HG02973 (cell line): ENCODE results near the gene URI1.
"Not testable (repeated sequence)": the region's sequence is repeated elsewhere in the genome, so short reads cannot be mapped to it uniquely, and the experiment has no call there.

Source experiments
- ATAC-seq: cut with Tn5 transposase; IDR thresholded peaks from one replicate; pipeline ENCODE4 v1.9.1; 2021; ENCODE audit warnings: moderate library complexity; ENCODE audit not compliant: unreplicated experiment

Gene URI1

GRCh38 chr19:29942404-29943261, 594 bp downstream of the URI1 start:
- ATAC-seq: peak; percentile 66

GRCh38 chr19:29943615-29944014, 1.6 kb downstream of the URI1 start:
- no peak for ATAC-seq

- ATAC-seq: no peak
Observed at GRCh38 chr19:29944390-29945012, 2.5 kb downstream of the URI1 start.

- ATAC-seq: no peak
Observed at GRCh38 chr19:29945017-29945416, 3.0 kb downstream of the URI1 start.

- no peak for ATAC-seq
Observed at GRCh38 chr19:29945433-29945832, 3.4 kb downstream of the URI1 start.

GRCh38 chr19:29946645-29947044, 4.6 kb downstream of the URI1 start:
- ATAC-seq: no peak

GRCh38 chr19:29947871-29948270, 5.8 kb downstream of the URI1 start:
- ATAC-seq: no peak

- ATAC-seq: not testable (repeated sequence)
Observed at GRCh38 chr19:29948759-29949470, 6.9 kb downstream of the URI1 start.

- no peak for ATAC-seq
Observed at GRCh38 chr19:29952177-29952576, 10.1 kb downstream of the URI1 start.

- ATAC-seq: no peak
Observed at GRCh38 chr19:29952646-29953045, 10.6 kb downstream of the URI1 start.

GRCh38 chr19:29953352-29954247, 11.6 kb downstream of the URI1 start:
- ATAC-seq: no peak

GRCh38 chr19:29956855-29957254, 14.8 kb downstream of the URI1 start:
- no peak for ATAC-seq

GRCh38 chr19:29961311-29961710, 19.3 kb downstream of the URI1 start:
- ATAC-seq: no peak

GRCh38 chr19:29962793-29963192, 20.8 kb downstream of the URI1 start:
- no peak for ATAC-seq

- ATAC-seq: no peak
Observed at GRCh38 chr19:29963576-29963975, 21.5 kb downstream of the URI1 start.

GRCh38 chr19:29964171-29964570, 22.1 kb downstream of the URI1 start:
- no peak for ATAC-seq

GRCh38 chr19:29965492-29965891, 23.5 kb downstream of the URI1 start:
- no peak for ATAC-seq

GRCh38 chr19:29966142-29966541, 24.1 kb downstream of the URI1 start:
- ATAC-seq: not testable (repeated sequence)

- ATAC-seq: no peak
Observed at GRCh38 chr19:29966588-29967249, 24.7 kb downstream of the URI1 start.

- ATAC-seq: no peak
Observed at GRCh38 chr19:29967623-29968022, 25.6 kb downstream of the URI1 start.
